GM23338 (cell line): ENCODE data around the gene FAM222A. TPM values are rescaled to one million over a fixed set of nuclear protein-coding genes. Genes with fewer than 3 reads are reported as not detected.

ENCODE experiments used
- ATAC-seq: fragments of 200-7000 bp; cut with Tn5 transposase; 3 replicates; pipeline ENCODE4 v1.9.1; 2020
- DNase-seq: peaks from one replicate; pipeline ENCODE4 v3.0.0-alpha.2; 2015; ENCODE audit warnings: low spot score
- H2AFZ ChIP-seq: fragments of 200-600 bp; sonication (generic); 2 replicates; pipeline ENCODE4 v1.8.0; 2016; ENCODE audit warnings: antibody characterized with exemption, mild to moderate bottlenecking, moderate library complexity
- H3F3A ChIP-seq: fragments of 200-600 bp; sonication (generic); replicated peaks from 2 replicates; pipeline ENCODE4 v1.8.0; 2017; ENCODE audit warnings: antibody characterized with exemption, mixed run types, low read depth
- H3K27ac ChIP-seq: fragments of 200-600 bp; sonication (generic); 2 replicates; pipeline ENCODE4 v1.6.1; 2016; ENCODE audit warnings: low read depth
- H3K27me3 ChIP-seq: fragments of 200-600 bp; sonication (generic); 2 replicates; pipeline ENCODE4 v1.8.0; 2016; ENCODE audit warnings: mild to moderate bottlenecking, mixed run types, moderate library complexity; ENCODE audit not compliant: insufficient read depth
- H3K36me3 ChIP-seq: fragments of 200-600 bp; sonication (generic); 2 replicates; pipeline ENCODE4 v1.8.0; 2016; ENCODE audit warnings: mild to moderate bottlenecking; ENCODE audit not compliant: insufficient read depth
- H3K4me1 ChIP-seq: fragments of 200-600 bp; sonication (generic); 2 replicates; pipeline ENCODE4 v1.8.0; 2016; ENCODE audit warnings: mild to moderate bottlenecking, moderate library complexity; ENCODE audit not compliant: insufficient read depth
- H3K4me2 ChIP-seq: fragments of 200-600 bp; sonication (generic); 2 replicates; pipeline ENCODE4 v1.7.1; 2017; ENCODE audit warnings: mixed run types
- H3K4me3 ChIP-seq: fragments of 200-600 bp; sonication (generic); 2 replicates; pipeline ENCODE4 v1.6.1; 2016; ENCODE audit warnings: mixed run types
- H3K79me2 ChIP-seq: fragments of 200-600 bp; sonication (generic); replicated peaks from 2 replicates; pipeline ENCODE4 v1.8.0; 2017; ENCODE audit warnings: mild to moderate bottlenecking; ENCODE audit not compliant: insufficient read depth
- H3K9me2 ChIP-seq: fragments of 200-600 bp; sonication (generic); 2 replicates; pipeline ENCODE4 v1.8.0; 2017; ENCODE audit not compliant: insufficient read depth
- H4K20me1 ChIP-seq: fragments of 200-600 bp; sonication (generic); replicated peaks from 2 replicates; pipeline ENCODE4 v1.8.0; 2017; ENCODE audit warnings: mild to moderate bottlenecking; ENCODE audit not compliant: insufficient read depth
- H3K27ac Mint-ChIP-seq: 2 replicates; pipeline ENCODE4 v1.8.0; 2020; ENCODE audit warnings: inconsistent platforms, mild to moderate bottlenecking, moderate library complexity, mixed read lengths
- H3K27me3 Mint-ChIP-seq: 3 replicates; pipeline ENCODE4 v1.8.0; 2022; ENCODE audit warnings: low read depth, mild to moderate bottlenecking, moderate library complexity, mixed read lengths, inconsistent platforms; ENCODE audit not compliant: insufficient read depth, poor library complexity
- H3K36me3 Mint-ChIP-seq: 3 replicates; pipeline ENCODE4 v1.8.0; 2021; ENCODE audit warnings: low read depth, mild to moderate bottlenecking, inconsistent platforms, moderate library complexity, mixed read lengths
- H3K4me1 Mint-ChIP-seq: 3 replicates; pipeline ENCODE4 v1.8.0; 2020; ENCODE audit warnings: mild to moderate bottlenecking, inconsistent platforms, mixed read lengths
- H3K4me3 Mint-ChIP-seq: 3 replicates; pipeline ENCODE4 v1.8.0; 2021; ENCODE audit warnings: moderate library complexity, mild to moderate bottlenecking, inconsistent platforms, mixed read lengths
- H3K9me3 Mint-ChIP-seq: 3 replicates; pipeline ENCODE4 v1.8.0; 2020; ENCODE audit warnings: moderate library complexity, mild to moderate bottlenecking, inconsistent platforms, mixed read lengths
- EZH2 ChIP-seq: fragments of 200-600 bp; sonication (generic); IDR thresholded peaks from one replicate; pipeline ENCODE4 v1.8.0; 2017; ENCODE audit warnings: antibody characterized with exemption, mild to moderate bottlenecking, low read depth; ENCODE audit not compliant: unreplicated experiment
- STAT1 ChIP-seq: IDR thresholded peaks from one replicate; pipeline ENCODE4 v1.6.1; 2016; ENCODE audit warnings: antibody characterized with exemption; ENCODE audit not compliant: unreplicated experiment
- polyA plus RNA-seq: library from polyadenylated mRNA; unstranded; fragments of >200 nt; fragmentation: Nextera tagmentation; extraction: Ambion mirVana; gene quantifications from 2 replicates; pipeline ENCODE4 v1.2.1, GENCODE V29; 2016
- total RNA-seq: library from RNA; depleted of rRNA; stranded (reverse); fragments of >200 nt; shearing (Covaris generic); gene quantifications from 2 replicates; pipeline ENCODE4 v1.2.3, GENCODE V29; 2014
- TF ChIP-seq, protein P1 (sequence below): IDR thresholded peaks from one replicate; pipeline ENCODE4 v1.6.1; 2018; ENCODE audit warnings: antibody characterized with exemption; ENCODE audit not compliant: unreplicated experiment
- TF ChIP-seq, protein P2 (sequence below), 2 experiments: fragments of 200-600 bp in 1 of 2; sonication (generic) in 1 of 2; conservative IDR thresholded peaks; 2 replicates each; pipeline versions ENCODE4 v1.5.1 to v1.6.1; 2016 to 2017; ENCODE audit warnings: antibody characterized with exemption in 2 of 2, low read depth in 2 of 2, mild to moderate bottlenecking in 2 of 2, moderate library complexity in 1 of 2
- TF ChIP-seq, protein P3 (sequence below): fragments of 250-450 bp; sonication (Bioruptor Pico); IDR thresholded peaks from 2 replicates; pipeline ENCODE4 v1.5.0; 2020; ENCODE audit warnings: mild to moderate bottlenecking, moderate library complexity

FAM222A gene
- total and polyA plus RNA-seq, 2 experiments from 2014 or later: 0.78 to 2.1 TPM

DNA sequence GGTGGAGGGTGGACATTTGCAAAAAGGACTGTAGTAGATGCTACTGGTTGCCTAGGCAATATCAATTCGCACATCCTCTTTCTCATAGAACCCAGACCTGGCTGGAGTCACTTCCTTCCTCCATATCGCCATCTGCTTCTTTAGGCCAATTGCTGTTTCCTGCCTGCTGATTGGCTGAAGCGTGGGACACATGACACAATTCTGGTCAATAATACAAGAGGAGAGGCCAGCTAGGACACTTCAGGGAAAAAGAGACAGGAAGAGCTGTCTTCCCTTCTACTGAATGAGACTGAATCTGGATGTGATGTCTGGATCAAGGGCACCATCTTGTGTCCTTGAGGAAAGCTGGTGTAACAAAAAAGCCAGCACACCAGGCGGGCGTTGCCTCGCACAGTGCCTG, 65.8 kb downstream of the FAM222A start:
- H3K4me2 ChIP-seq: no peak overlapping the region
- H3K27ac ChIP-seq: no peak overlapping the region
- Mint-ChIP-seq H3K27ac (no peak overlapping the region), H3K27me3 (peaks cover 17% of the 10 kb centered on the region), H3K36me3 (no peaks in the 10 kb centered on the region), H3K9me3 (peaks cover 12% of the 10 kb centered on the region), H3K4me3 (no peak overlapping the region), H3K4me1 (peaks cover 4% of the 10 kb centered on the region)
- H3K4me3 ChIP-seq: no peak overlapping the region
- no peaks in the 10 kb centered on the region for H4K20me1 ChIP-seq
- TF ChIP-seq, protein P1, sequence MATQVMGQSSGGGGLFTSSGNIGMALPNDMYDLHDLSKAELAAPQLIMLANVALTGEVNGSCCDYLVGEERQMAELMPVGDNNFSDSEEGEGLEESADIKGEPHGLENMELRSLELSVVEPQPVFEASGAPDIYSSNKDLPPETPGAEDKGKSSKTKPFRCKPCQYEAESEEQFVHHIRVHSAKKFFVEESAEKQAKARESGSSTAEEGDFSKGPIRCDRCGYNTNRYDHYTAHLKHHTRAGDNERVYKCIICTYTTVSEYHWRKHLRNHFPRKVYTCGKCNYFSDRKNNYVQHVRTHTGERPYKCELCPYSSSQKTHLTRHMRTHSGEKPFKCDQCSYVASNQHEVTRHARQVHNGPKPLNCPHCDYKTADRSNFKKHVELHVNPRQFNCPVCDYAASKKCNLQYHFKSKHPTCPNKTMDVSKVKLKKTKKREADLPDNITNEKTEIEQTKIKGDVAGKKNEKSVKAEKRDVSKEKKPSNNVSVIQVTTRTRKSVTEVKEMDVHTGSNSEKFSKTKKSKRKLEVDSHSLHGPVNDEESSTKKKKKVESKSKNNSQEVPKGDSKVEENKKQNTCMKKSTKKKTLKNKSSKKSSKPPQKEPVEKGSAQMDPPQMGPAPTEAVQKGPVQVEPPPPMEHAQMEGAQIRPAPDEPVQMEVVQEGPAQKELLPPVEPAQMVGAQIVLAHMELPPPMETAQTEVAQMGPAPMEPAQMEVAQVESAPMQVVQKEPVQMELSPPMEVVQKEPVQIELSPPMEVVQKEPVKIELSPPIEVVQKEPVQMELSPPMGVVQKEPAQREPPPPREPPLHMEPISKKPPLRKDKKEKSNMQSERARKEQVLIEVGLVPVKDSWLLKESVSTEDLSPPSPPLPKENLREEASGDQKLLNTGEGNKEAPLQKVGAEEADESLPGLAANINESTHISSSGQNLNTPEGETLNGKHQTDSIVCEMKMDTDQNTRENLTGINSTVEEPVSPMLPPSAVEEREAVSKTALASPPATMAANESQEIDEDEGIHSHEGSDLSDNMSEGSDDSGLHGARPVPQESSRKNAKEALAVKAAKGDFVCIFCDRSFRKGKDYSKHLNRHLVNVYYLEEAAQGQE: no peak
- no peak for TF ChIP-seq STAT1
- TF ChIP-seq, protein P2, sequence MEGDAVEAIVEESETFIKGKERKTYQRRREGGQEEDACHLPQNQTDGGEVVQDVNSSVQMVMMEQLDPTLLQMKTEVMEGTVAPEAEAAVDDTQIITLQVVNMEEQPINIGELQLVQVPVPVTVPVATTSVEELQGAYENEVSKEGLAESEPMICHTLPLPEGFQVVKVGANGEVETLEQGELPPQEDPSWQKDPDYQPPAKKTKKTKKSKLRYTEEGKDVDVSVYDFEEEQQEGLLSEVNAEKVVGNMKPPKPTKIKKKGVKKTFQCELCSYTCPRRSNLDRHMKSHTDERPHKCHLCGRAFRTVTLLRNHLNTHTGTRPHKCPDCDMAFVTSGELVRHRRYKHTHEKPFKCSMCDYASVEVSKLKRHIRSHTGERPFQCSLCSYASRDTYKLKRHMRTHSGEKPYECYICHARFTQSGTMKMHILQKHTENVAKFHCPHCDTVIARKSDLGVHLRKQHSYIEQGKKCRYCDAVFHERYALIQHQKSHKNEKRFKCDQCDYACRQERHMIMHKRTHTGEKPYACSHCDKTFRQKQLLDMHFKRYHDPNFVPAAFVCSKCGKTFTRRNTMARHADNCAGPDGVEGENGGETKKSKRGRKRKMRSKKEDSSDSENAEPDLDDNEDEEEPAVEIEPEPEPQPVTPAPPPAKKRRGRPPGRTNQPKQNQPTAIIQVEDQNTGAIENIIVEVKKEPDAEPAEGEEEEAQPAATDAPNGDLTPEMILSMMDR (conservative IDR thresholded peaks at IDR 0.05; ENCODE audit: low read depth in 2 of 2): peak in 1 of 2 experiments; percentile 48; a peak in 2 of 4 replicates
- H2AFZ ChIP-seq: no peak overlapping the region; the same call in 1 of the 2 replicates
- no peaks in the 10 kb centered on the region for H3K9me2 ChIP-seq
- no peaks in the 10 kb centered on the region for H3K4me1 ChIP-seq
- no peak for DNase-seq
- no peaks in the 10 kb centered on the region for H3K36me3 ChIP-seq
- no peaks in the 10 kb centered on the region for H3F3A ChIP-seq
- no peaks in the 10 kb centered on the region for H3K79me2 ChIP-seq
- no peak for ATAC-seq
- H3K27me3 ChIP-seq: no peaks in the 10 kb centered on the region

DNA sequence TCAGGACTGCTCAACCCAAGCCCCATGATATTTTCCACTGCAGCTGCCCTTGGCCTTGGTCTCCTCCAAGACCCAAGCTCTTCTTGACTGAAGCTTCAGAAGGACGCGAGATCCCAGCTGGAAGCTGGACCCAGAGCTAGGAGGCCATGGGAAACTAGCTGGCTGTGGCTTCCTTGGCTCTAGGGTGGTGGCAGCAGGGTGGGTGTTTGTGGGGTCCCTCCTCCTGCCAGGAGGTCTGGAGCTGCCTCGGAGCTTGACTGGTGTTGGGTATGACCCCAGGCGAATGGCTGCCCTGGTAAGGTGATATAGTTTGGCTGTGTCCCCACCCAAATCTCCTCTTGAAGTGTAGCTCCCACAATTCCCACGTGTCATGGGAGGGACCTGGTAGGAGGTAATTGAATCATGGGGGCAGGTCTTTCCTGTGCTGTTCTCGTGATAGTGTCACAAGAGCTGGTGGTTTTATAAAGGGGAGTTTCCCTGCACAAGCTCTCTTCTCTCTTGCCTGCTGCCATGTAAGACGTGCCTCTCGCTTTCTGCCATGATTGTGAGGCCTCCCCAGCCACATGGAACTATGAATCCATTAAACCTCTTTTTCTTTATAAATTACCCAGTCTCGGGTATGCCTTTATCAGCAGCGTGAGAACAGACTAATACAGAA, 68.2 kb downstream of the FAM222A start:
- H3K36me3 Mint-ChIP-seq: no peaks in the 10 kb centered on the region
- H3K27ac Mint-ChIP-seq: no peak overlapping the region
- Histone ChIP-seq H3K4me3 (no peak overlapping the region), H3K27ac (no peak overlapping the region), H4K20me1 (no peaks in the 10 kb centered on the region), H3K4me1 (no peaks in the 10 kb centered on the region), H3K27me3 (no peaks in the 10 kb centered on the region), H3K9me2 (no peaks in the 10 kb centered on the region), H3K79me2 (no peaks in the 10 kb centered on the region), H3F3A (no peaks in the 10 kb centered on the region), H3K4me2 (no peak overlapping the region), H3K36me3 (no peaks in the 10 kb centered on the region), H2AFZ (no peak overlapping the region)
- ATAC-seq (no peak), DNase-seq (no peak)
- H3K4me3 Mint-ChIP-seq: no peak overlapping the region
- H3K27me3 Mint-ChIP-seq: peaks cover 18% of the 10 kb centered on the region
- H3K9me3 Mint-ChIP-seq: peaks cover 12% of the 10 kb centered on the region
- H3K4me1 Mint-ChIP-seq: peaks cover 4% of the 10 kb centered on the region
- TF ChIP-seq, protein P3, sequence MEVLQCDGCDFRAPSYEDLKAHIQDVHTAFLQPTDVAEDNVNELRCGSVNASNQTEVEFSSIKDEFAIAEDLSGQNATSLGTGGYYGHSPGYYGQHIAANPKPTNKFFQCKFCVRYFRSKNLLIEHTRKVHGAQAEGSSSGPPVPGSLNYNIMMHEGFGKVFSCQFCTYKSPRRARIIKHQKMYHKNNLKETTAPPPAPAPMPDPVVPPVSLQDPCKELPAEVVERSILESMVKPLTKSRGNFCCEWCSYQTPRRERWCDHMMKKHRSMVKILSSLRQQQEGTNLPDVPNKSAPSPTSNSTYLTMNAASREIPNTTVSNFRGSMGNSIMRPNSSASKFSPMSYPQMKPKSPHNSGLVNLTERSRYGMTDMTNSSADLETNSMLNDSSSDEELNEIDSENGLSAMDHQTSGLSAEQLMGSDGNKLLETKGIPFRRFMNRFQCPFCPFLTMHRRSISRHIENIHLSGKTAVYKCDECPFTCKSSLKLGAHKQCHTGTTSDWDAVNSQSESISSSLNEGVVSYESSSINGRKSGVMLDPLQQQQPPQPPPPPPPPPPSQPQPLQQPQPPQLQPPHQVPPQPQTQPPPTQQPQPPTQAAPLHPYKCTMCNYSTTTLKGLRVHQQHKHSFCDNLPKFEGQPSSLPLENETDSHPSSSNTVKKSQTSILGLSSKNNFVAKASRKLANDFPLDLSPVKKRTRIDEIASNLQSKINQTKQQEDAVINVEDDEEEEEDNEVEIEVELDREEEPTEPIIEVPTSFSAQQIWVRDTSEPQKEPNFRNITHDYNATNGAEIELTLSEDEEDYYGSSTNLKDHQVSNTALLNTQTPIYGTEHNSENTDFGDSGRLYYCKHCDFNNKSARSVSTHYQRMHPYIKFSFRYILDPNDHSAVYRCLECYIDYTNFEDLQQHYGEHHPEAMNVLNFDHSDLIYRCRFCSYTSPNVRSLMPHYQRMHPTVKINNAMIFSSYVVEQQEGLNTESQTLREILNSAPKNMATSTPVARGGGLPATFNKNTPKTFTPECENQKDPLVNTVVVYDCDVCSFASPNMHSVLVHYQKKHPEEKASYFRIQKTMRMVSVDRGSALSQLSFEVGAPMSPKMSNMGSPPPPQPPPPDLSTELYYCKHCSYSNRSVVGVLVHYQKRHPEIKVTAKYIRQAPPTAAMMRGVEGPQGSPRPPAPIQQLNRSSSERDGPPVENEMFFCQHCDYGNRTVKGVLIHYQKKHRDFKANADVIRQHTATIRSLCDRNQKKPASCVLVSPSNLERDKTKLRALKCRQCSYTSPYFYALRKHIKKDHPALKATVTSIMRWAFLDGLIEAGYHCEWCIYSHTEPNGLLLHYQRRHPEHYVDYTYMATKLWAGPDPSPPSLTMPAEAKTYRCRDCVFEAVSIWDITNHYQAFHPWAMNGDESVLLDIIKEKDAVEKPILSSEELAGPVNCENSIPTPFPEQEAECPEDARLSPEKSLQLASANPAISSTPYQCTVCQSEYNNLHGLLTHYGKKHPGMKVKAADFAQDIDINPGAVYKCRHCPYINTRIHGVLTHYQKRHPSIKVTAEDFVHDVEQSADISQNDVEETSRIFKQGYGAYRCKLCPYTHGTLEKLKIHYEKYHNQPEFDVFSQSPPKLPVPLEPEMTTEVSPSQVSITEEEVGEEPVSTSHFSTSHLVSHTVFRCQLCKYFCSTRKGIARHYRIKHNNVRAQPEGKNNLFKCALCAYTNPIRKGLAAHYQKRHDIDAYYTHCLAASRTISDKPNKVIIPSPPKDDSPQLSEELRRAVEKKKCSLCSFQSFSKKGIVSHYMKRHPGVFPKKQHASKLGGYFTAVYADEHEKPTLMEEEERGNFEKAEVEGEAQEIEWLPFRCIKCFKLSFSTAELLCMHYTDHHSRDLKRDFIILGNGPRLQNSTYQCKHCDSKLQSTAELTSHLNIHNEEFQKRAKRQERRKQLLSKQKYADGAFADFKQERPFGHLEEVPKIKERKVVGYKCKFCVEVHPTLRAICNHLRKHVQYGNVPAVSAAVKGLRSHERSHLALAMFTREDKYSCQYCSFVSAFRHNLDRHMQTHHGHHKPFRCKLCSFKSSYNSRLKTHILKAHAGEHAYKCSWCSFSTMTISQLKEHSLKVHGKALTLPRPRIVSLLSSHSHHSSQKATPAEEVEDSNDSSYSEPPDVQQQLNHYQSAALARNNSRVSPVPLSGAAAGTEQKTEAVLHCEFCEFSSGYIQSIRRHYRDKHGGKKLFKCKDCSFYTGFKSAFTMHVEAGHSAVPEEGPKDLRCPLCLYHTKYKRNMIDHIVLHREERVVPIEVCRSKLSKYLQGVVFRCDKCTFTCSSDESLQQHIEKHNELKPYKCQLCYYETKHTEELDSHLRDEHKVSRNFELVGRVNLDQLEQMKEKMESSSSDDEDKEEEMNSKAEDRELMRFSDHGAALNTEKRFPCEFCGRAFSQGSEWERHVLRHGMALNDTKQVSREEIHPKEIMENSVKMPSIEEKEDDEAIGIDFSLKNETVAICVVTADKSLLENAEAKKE (CRISPR knock-in tag): no peak
- TF ChIP-seq, protein P2 (conservative IDR thresholded peaks at IDR 0.05; ENCODE audit: low read depth in 2 of 2): no peak
- TF ChIP-seq EZH2: no peak
